NB4 (cell line): ENCODE data around the gene SFXN5.

ENCODE experiments used
- MYC ChIP-seq: IDR thresholded peaks from 2 replicates; pipeline ENCODE4 v1.6.1; 2011; ENCODE audit warnings: low read depth, low read length
- POLR2A ChIP-seq: IDR thresholded peaks from 2 replicates; pipeline ENCODE4 v1.6.1; 2011; ENCODE audit warnings: mild to moderate bottlenecking; ENCODE audit not compliant: insufficient read length; ENCODE audit errors: extremely low read depth
- TF ChIP-seq, protein P1 (sequence below): IDR thresholded peaks from one replicate; pipeline ENCODE4 v1.5.1; 2012; ENCODE audit warnings: low read depth, low read length
- TF ChIP-seq, protein P2 (sequence below): IDR thresholded peaks from 2 replicates; pipeline ENCODE4 v1.6.1; 2011; ENCODE audit warnings: low read depth, low read length

DNA sequence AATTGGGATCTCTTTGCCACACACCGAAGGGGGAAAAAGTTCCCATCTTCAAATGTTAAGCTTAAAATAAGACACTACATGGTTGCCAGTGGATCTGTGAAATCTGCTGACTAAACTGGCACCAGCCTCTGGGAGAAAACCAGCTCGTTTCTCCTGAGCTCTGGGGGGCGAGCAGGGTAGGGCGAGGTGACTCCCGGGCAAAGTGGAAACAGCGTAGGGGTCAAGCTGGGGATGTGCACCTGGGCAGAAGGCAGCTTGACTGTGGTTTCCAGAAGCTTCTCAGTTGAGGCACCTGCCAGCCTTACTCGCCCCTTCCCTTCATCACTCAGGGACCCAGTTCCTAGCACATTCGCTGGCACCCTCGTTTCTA, 62.8 kb downstream of the SFXN5 start:
- TF ChIP-seq, protein P1, sequence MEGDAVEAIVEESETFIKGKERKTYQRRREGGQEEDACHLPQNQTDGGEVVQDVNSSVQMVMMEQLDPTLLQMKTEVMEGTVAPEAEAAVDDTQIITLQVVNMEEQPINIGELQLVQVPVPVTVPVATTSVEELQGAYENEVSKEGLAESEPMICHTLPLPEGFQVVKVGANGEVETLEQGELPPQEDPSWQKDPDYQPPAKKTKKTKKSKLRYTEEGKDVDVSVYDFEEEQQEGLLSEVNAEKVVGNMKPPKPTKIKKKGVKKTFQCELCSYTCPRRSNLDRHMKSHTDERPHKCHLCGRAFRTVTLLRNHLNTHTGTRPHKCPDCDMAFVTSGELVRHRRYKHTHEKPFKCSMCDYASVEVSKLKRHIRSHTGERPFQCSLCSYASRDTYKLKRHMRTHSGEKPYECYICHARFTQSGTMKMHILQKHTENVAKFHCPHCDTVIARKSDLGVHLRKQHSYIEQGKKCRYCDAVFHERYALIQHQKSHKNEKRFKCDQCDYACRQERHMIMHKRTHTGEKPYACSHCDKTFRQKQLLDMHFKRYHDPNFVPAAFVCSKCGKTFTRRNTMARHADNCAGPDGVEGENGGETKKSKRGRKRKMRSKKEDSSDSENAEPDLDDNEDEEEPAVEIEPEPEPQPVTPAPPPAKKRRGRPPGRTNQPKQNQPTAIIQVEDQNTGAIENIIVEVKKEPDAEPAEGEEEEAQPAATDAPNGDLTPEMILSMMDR = no peak
- no peak for TF ChIP-seq POLR2A
- TF ChIP-seq, protein P2, sequence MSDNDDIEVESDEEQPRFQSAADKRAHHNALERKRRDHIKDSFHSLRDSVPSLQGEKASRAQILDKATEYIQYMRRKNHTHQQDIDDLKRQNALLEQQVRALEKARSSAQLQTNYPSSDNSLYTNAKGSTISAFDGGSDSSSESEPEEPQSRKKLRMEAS = no peak
- TF ChIP-seq MYC = no peak
